Head of caudate nucleus (tissue), 42 donors: ENCODE data around the gene KRTAP4-1.
"Not testable (repeated sequence)": the region's sequence is repeated elsewhere in the genome, so short reads cannot be mapped to it uniquely, and the experiment has no call there.

Experiments
- DNase-seq, 42 donors: peaks; one replicate each; pipeline versions ENCODE4 v3.0.0 to v3.0.0-alpha.2; 2020 to 2021; ENCODE audit warnings: mixed read lengths in 7 of 42
- intact Hi-C: fragments of 100-400 bp; cut with DNase I; formaldehyde crosslinking; loops from one replicate; pipeline ENCODE4 v1.15.0; 2022

KRTAP4-1 gene

DNA sequence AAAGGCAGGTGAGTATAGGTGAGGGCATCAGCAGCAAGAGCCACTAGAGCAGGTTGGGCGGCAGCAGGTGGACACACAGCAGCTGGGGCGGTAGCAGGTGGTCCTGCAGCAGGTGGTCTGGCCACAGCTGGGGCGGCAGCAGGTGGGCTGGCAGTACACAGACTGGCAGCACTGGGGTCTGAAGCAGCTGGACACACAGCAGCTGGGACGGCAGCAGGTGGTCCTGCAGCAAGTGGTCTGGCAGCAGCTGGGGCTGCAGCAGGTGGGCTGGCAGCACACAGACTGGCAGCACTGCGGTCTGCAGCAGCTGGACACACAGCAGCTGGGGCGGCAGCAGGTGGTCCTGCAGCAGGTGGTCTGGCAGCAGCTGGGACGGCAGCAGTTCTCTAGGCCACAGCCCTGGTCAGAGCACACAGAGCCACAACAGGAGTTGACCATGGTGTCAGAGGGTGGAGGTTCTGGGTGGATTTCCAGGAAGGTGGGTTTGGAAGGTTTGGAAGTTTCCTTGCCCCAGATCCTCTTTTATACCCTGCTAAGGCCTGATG is 6.9 kb downstream of the KRTAP4-1 start, which contains the start of gene KRTAP4-2:
Gene KRTAP4-2, minus strand, starts transcription at position 495 of the 545 bp plus-strand sequence. Its CDS starts 57 bp downstream, at position 438.
- intact Hi-C loops, result no loop called here
- DNase-seq, result no peak

DNA sequence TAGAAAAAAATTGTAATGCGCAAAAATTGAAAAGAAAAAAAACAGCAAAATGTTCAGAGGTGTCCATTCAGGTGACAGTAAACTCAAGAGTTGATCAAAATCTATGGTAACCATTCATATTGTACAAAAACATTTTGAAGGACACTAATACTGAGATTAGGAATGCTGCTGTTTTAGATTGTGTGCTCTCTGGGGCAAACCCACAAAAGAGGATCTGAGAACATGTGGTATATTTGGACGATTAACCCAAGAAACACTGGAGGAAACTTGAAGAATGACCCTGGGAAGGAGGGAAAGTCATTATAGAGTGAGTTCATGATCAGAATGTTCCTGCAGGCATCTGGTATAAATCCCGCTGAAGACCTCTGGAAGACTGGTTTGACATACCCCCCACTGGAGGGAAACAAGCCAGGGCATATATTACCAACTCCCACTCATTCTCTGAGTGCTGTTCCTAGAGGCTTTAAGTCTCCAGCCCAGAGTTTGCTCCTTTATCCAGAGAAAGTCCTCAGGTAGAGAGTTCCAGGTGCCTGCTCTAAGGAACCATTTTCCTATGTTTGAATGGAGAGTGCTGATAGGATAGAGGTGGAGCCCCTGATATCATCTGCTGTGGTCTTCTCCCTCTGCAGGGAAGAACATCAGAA is 7.8 kb downstream of the KRTAP4-1 start:
- intact Hi-C loops, result no loop called here
- DNase-seq, result no peak

DNA sequence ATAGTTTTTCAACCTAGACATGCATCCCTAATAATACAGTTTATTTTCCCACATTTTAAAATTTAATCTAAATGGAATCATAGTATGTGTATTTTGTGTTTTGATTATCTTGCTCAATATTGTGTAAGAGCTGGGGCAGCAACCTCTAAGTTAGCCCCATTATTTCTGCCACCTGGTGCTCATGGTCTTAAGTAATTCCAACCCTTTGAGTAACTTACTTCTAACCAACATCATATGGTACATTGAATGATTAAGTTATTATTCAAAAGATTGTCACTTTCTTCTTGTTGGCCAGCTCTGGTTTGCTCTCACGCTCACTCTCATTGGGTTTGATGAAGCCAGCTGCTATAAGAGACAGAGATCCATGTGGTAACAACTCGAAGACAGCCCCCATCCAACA is 12.8 kb downstream of the KRTAP4-1 start:
- DNase-seq, result no peak
- intact Hi-C loops, result no loop called here

DNA sequence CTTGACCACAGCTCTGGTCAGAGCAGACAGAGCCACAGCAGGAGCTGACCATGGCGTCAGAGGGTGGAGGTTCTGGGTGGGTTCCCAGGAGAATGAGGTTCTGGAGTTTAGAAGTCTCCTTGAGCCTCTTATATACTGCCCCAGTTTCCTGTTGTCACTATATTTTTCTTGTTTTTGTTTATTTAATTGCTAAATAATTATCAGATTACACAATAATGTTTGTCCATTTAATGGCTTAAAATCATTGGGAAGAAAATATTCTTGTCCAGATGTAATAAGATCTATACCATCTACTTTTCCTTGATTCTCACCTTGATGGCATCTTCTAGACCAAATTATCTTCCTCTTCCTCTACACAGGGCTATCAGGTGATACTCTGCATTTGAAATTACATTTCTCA is 16.6 kb downstream of the KRTAP4-1 start, which contains the start of gene KRTAP4-3:
Gene KRTAP4-3, minus strand, starts transcription at position 101 of the 400 bp plus-strand sequence. Its CDS starts 49 bp downstream, at position 52.
- intact Hi-C loops, result no loop called here
- no peak for DNase-seq

DNA sequence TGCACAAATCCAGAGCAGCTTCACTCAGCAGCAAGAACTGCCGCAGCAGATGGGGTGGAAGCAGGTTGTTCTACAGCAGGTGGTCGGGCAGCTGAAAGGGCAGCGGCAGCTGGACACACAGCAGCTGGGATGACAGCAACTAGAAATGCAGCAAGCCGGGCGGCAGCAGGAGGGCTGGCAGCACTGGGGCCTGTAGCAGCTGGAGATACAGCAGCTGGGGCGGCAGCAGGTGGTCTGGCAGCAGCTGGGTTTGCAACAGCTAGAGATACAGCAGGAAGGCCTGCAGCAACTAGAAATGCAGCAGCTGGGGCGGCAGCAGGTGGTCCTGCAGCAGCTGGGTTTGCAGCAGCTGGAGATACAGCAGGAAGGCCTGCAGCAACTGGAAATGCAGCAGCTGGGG is 17.1 kb downstream of the KRTAP4-1 start:
- intact Hi-C loops, result no loop called here
- DNase-seq, result no peak

DNA sequence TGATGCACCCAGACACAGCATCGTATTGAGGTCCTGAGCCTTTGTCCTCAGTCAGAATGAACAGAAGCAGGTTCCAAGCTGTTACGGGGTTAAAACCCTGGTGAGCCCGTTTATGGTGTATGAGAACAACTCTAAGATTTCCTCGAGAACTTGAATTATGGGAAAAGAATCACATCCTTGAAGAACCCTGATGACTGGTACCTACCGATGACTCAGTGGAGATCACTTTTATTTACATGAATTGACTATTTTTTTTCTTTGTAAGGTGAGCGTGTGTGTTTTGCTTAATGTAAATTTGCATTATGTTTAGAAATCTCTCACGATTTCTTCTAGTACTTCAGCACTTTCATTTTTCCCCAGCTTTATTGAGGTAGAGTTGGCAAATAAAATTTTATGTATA is 20.9 kb downstream of the KRTAP4-1 start:
- intact Hi-C loops, result no loop called here

DNA sequence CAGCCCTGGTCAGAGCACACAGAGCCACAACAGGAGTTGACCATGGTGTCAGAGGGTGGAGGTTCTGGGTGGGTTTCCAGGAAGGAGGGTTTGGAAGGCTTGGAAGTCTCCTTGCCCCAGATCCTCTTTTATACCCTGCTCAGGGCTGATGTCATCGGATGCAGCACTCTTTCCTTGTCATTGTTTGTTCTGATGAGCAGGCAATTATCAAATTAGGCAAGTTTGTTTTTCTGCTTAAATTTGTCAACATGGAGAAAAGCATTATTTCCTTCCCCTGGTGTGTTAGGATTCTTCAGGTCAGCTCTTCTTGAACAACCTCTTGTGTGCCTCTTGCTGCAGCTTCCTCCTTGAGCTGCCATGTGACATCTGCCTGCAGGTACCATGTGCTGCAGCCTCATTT is 24.1 kb downstream of the KRTAP4-1 start, which contains the start of gene KRTAP4-4:
Gene KRTAP4-4, minus strand, starts transcription at position 101 of the 400 bp plus-strand sequence. Its CDS starts 57 bp downstream, at position 44.
- intact Hi-C loops, result no loop called here

More for the DNA sequence above, 20.9 kb downstream of the KRTAP4-1 start:
- DNase-seq, result no peak

DNA sequence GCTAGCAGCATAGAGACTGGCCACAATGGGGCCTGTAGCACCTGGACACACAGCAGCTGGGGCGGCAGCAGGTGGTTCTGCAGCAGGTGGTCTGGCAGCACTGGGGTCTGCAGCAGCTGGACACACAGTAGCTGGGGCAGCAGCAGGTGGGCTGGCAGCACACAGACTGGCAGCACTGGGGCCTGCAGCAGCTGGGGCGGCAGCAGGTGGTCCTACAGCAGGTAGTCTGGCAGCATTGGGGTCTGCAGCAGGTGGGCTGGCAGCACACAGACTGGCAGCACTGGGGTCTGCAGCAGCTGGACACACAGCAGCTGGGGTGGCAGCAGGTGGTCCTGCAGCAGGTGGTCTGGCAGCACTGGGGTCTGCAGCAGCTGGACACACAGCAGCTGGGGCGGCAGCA is 24.5 kb downstream of the KRTAP4-1 start:
- intact Hi-C loops, DNase-seq: not testable (repeated sequence)

More for the DNA sequence above, 24.1 kb downstream of the KRTAP4-1 start, which contains the start of gene KRTAP4-4:
- no peak for DNase-seq

DNA sequence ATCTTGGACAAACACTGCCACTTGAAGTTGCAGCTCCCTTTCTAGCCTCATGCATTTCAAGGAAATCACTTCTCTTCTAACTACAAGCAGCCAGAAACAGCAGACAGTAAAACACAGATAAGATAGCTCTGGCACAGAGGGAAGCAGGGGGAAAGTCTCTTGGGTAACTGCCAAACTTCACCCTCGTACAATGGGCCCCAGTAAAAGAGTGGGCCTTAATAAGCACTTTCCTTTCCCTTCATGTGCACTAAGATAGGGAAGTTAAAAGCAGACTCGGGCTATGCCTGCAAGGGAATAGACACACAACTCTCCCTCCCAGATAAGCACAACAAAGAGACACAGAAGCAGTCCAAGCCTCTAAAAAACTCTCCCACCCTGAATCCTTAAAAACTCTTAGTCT is 30.9 kb downstream of the KRTAP4-1 start:
- peak in 7 of 42 donors; percentile 1 to 16 (median 9) for DNase-seq
- intact Hi-C loops, result no loop called here

DNA sequence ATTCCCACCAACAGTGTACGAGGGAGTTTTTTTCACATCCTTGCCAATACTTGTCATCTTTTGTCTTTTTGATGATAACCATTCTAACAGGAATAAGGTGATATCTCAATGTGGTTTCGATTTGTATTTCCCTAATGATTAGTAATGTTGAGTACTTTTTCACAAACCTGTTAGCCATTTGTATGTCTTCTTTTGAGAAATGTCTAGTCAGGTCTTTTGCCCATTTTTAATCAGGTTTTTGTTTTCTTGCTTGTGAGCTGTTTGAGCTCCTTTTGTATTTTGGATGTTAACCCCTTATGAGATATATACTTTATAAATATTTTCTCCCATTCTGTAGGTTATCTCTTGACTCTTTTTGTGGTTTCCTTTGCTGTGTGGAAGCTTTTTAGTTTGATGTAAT is 33.2 kb downstream of the KRTAP4-1 start:
- intact Hi-C loops, result no loop called here
- no peak for DNase-seq

DNA sequence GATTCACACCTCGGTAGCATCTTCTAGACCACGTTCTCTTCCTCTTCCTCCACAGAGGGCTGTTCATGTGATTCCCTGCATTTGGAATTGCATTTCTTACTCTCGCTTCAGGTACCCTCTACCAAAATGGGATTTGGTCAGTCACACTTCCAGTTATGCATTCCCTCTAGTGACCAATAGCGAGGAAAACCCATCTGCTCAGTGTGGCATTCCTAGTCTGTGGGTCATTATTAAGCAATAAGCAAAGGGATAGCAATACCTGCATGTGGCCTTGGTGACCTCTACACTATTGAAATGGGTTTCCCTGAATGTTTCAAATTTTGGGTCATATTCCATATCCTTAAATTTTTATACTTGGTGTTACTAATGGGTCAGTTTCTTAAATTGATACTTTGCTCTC is 34.7 kb downstream of the KRTAP4-1 start:
- no peak for DNase-seq
- intact Hi-C loops, result no loop called here

DNA sequence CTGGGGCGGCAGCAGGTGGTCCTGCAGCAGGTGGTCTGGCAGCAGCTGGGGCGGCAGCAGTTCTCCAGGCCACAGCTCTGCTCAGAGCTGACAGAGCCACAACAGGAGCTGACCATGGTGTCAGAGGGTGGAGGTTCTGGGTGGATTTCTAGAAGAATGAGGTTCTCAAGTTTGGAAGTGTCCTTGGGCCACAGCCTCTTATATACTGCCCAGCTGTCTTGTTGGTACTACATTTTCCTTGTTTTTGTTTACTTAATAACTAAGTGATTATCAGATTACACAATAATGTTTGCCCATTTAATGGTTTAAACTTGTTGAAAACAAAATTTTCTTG is 35.1 kb downstream of the KRTAP4-1 start, which contains the start of gene KRTAP4-5:
Gene KRTAP4-5, minus strand, starts transcription at position 174 of the 334 bp plus-strand sequence. Its CDS starts 58 bp downstream, at position 116.
- intact Hi-C loops, result no loop called here
- no peak for DNase-seq

DNA sequence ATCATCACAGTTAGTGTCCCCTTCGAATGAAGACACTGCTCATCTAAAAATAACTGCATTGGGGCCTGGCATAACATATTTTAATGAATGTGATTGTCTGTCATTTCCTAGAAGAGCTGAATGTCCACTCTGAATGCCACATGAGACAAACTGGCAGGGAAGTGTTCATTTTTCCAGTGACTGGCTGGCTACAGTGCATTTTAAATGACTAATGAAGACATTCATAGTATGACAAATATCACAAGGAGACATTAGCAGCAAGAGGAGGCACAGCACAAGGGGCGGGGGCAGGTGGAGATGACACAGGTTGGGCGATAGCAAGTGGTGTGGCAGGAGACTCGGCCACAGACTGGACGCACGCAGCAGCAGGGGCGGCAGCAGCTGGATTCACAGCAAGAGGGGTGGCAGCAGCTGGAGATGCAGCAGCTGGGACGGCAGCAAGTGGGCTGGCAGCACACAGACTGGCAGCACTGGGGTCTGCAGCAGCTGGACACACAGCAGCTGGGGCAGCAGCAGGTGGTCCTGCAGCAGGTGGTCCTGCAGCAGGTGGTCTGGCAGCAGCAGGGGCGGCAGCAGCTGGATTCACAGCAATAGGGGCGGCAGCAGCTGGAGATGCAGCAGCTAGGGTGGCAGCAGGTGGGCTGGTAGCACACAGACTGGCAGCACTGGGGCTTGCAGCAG is 35.6 kb downstream of the KRTAP4-1 start:
- intact Hi-C loops, DNase-seq: not testable (repeated sequence)

DNA sequence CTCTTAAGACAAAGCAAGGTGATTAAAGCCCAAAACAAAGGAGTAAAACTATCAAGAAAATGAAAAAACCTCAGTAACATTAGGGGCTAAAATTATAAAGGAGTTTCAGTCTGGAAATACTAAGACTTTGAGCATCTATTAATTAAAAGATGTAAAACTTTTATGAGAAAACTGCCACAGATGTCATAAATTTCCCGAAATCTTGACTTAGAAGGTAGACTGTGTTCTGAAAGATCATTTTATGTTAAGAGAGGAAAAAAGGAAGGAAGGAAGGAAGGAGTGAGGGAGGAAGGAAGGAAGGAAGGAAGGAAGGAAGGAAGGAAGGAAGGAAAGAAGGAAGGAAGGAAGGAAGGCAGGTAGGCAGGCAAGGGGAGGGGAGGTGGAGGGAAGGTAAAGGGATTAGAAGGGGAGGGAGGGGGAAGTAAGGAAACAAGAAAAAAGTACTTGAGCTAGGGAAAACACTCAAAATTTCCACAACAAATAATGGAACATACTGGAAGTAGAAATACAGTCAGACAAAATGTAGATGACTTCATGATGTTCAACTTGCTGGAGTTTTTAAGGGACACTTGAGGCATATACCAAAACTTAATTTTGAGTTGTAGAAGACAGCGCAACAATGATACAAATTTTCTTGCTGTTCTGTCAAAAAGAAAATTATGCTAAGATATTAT is 37.0 kb downstream of the KRTAP4-1 start:
- intact Hi-C loops, result no loop called here
- DNase-seq, result no peak

DNA sequence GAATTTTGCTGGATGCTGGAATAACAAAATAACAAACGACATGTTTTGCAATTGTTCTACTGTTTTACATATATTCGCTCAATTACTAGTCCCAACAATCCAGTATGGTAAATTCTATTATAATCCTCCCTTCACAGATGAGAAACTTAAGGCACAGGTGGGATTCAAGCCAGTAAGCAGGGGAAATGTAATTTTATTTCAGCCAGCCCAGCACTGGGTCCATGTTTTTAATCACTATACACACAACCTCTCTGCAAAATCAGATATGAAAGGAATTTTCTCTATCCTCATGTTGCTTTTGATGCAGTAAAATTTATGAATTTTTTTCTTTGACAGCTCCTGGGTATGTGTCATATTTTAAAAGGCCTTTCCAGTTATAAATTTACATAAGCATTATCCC is 39.5 kb downstream of the KRTAP4-1 start:
- no peak for DNase-seq
- intact Hi-C loops, result no loop called here

DNA sequence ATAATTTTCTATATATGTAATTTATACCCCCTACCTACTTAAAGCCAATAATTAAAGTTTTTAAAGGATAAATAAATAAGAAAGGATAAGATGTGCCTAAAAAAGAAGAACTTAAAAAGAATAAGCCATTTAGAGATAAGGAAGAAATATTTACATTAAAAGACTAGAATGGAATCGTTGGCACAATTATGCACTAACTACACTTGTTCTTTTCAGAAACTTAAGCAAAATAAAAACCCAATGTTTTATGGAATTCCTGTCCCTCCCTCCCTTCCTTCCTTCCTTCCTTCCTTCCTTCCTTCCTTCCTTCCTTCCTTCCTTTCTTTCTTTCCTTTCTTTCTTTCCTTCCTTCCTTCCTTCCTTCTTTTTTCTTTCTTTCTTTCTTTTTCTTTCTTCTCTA is 39.9 kb downstream of the KRTAP4-1 start:
- intact Hi-C loops, result no loop called here
- DNase-seq, result no peak

DNA sequence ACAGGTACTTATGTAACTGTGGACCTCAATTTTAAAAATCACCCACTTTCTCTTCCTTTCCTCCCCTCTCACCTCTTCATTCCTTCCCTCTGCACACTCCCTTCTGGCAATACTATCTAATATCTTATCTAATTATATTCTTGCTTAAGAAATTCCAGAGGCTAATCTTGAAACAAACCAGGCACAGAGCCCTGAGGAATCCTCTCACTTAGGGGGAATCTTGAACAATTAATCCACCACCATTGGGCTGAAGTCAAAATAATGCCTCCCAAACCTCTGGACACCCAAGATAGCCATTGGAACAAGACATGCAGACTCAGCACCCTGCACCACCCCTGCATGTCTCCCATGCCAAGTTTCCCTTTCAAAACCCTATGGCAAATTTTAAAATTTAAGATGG is 43.4 kb downstream of the KRTAP4-1 start:
- no peak for DNase-seq
- intact Hi-C loops, result no loop called here

DNA sequence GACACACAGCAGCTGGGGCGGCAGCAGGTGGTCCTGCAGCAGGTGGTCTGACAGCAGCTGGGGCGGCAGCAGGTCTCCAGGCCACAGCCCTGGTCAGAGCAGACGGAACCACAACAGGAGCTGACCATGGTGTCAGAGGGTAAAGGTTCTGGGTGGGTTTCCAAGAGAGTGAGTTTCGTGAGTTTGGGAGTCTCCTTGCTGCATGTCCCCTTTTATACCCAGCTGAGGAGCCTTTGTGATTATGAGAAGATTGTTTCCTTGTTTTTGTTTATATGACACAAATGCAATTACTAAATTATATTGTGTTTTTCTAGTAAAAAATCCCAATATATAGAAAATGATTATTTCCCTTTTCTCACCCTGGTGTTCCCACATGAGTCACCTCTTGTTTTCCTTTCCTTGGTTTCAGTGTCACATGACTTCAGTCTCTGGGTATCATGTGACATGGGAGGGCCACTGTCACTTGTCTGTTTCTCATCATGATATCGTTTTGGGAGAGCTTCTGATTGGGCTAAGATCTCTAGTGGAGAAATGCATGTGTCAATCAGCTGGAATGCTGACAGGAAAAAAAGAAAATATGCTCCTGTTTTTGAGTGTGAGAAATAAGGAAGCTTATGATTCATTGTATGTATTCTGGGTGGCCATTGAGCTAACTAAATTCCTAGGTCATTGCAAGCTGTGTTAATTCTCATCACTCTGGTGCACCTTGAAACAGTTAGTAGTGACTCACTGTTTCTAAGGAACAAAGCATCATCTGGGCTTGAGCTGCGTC is 44.2 kb downstream of the KRTAP4-1 start, which contains the start of gene KRTAP4-6:
Gene KRTAP4-6, minus strand, starts transcription at position 185 of the 772 bp plus-strand sequence. Its CDS starts 57 bp downstream, at position 128.
- DNase-seq, result no peak
- intact Hi-C loops, result no loop called here

DNA sequence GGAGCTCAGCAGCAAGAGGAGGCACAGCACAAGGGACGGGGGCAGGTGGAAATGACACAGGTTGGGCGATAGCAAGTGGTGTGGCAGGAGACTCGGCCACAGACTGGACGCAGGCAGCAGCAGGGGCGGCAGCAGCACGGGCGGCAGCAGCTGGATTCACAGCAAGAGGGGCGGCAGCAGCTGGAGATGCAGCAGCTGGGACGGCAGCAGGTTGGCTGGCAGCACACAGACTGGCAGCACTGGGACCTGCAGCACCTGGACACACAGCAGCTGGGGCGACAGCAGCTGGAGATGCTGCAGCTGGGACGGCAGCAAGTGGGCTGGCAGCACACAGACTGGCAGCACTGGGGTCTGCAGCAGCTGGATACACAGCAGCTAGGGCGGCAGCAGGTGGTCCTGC is 44.8 kb downstream of the KRTAP4-1 start:
- intact Hi-C loops, DNase-seq: not testable (repeated sequence)
